GM23248 (cell line): ENCODE measurements around the gene MICAL2. TPM values are rescaled to one million over a fixed set of nuclear protein-coding genes. Genes with fewer than 3 reads are reported as not detected.

Experiments
- DNase-seq: peaks from one replicate; pipeline ENCODE4 v3.0.0-alpha.2; 2015
- H2AFZ ChIP-seq: fragments of 200-600 bp; sonication (generic); 2 replicates; pipeline ENCODE4 v1.6.1; 2016; ENCODE audit warnings: antibody characterized with exemption
- H3F3A ChIP-seq: fragments of 200-600 bp; sonication (generic); 2 replicates; pipeline ENCODE4 v1.6.1; 2016; ENCODE audit warnings: mild to moderate bottlenecking, antibody characterized with exemption, mixed run types; ENCODE audit not compliant: insufficient read depth
- H3K27ac ChIP-seq: fragments of 200-600 bp; sonication (generic); 2 replicates; pipeline ENCODE4 v1.5.1; 2016; ENCODE audit warnings: mild to moderate bottlenecking
- H3K27me3 ChIP-seq: fragments of 200-600 bp; sonication (generic); replicated peaks from 2 replicates; pipeline ENCODE4 v1.6.1; 2016; ENCODE audit warnings: mild to moderate bottlenecking; ENCODE audit not compliant: insufficient read depth
- H3K36me3 ChIP-seq: fragments of 200-600 bp; sonication (generic); 2 replicates; pipeline ENCODE4 v1.6.1; 2016; ENCODE audit warnings: low read depth, mild to moderate bottlenecking
- H3K4me1 ChIP-seq: fragments of 200-600 bp; sonication (generic); 2 replicates; pipeline ENCODE4 v1.6.1; 2016; ENCODE audit warnings: mild to moderate bottlenecking; ENCODE audit not compliant: insufficient read depth
- H3K4me2 ChIP-seq: fragments of 200-600 bp; sonication (generic); one replicate; pipeline ENCODE4 v1.6.1; 2016; ENCODE audit warnings: mild to moderate bottlenecking; ENCODE audit not compliant: unreplicated experiment
- H3K4me3 ChIP-seq: fragments of 200-600 bp; sonication (generic); 2 replicates; pipeline ENCODE4 v1.5.1; 2016; ENCODE audit warnings: mild to moderate bottlenecking
- H3K79me2 ChIP-seq: fragments of 200-600 bp; sonication (generic); 2 replicates; pipeline ENCODE4 v1.6.1; 2016; ENCODE audit warnings: mild to moderate bottlenecking; ENCODE audit not compliant: insufficient read depth
- H3K9ac ChIP-seq: fragments of 200-600 bp; sonication (generic); 2 replicates; pipeline ENCODE4 v1.6.1; 2016; ENCODE audit warnings: mild to moderate bottlenecking
- H3K9me2 ChIP-seq: fragments of 200-600 bp; sonication (generic); 2 replicates; pipeline ENCODE4 v1.6.1; 2016; ENCODE audit warnings: mixed run types, mild to moderate bottlenecking, moderate library complexity; ENCODE audit not compliant: insufficient read depth
- H3K9me3 ChIP-seq: fragments of 200-600 bp; sonication (generic); one replicate; pipeline ENCODE4 v1.6.1; 2017; ENCODE audit warnings: low read depth
- H4K20me1 ChIP-seq: fragments of 200-600 bp; sonication (generic); 2 replicates; pipeline ENCODE4 v1.6.0; 2016; ENCODE audit not compliant: insufficient read depth
- EZH2 ChIP-seq: fragments of 200-600 bp; sonication (generic); IDR thresholded peaks from 2 replicates; pipeline ENCODE4 v1.6.1; 2018; ENCODE audit warnings: antibody characterized with exemption, mild to moderate bottlenecking; ENCODE audit not compliant: insufficient read depth, poor library complexity, severe bottlenecking
- EZH2phosphoT487 ChIP-seq: fragments of 200-600 bp; sonication (generic); IDR thresholded peaks from 2 replicates; pipeline ENCODE4 v1.6.1; 2018; ENCODE audit warnings: antibody characterized with exemption, moderate library complexity, mild to moderate bottlenecking, low read depth; ENCODE audit not compliant: insufficient read depth
- WGBS, 2 experiments: methylation state at CpG; one replicate each; pipeline ENCODE4 v1.1.6; 2015 to 2017; ENCODE audit warnings: low lambda C conversion rate in 2 of 2, low coverage in 1 of 2; ENCODE audit errors: missing lambda C conversion rate in 2 of 2; 5-methylcytosine and 5-hydroxymethylcytosine counted together
- in situ Hi-C: fragments of 300-500 bp; cut with MboI; formaldehyde crosslinking; loops from 2 replicates; pipeline ENCODE4 v1.15.0; 2020
- polyA plus RNA-seq: library from polyadenylated mRNA; unstranded; fragments of >200 nt; fragmentation: Nextera tagmentation; extraction: Ambion mirVana; gene quantifications from 2 replicates; pipeline ENCODE4 v1.2.1, GENCODE V29; 2016
- total RNA-seq: library from RNA; depleted of rRNA; stranded (reverse); fragments of >200 nt; shearing (Covaris generic); gene quantifications from 2 replicates; pipeline ENCODE4 v1.2.3, GENCODE V29; 2014

MICAL2 gene
- total and polyA plus RNA-seq, 2 experiments from 2014 or later = 83.3 to 158 TPM

- Histone ChIP-seq H3K9me3 (no peaks in the 10 kb centered on the region), H3K4me2 (no peak overlapping the region), H3K4me1 (peaks cover 45% of the 10 kb centered on the region), H2AFZ (no peak overlapping the region), H3K27me3 (no peaks in the 10 kb centered on the region), H3K27ac (peak overlapping the region; percentile 100), H3K36me3 (no peaks in the 10 kb centered on the region), H3F3A (peaks cover 43% of the 10 kb centered on the region), H3K4me3 (no peak overlapping the region), H3K9me2 (no peaks in the 10 kb centered on the region), H4K20me1 (no peaks in the 10 kb centered on the region), H3K9ac (no peak overlapping the region), H3K79me2 (no peaks in the 10 kb centered on the region)
- in situ Hi-C loops = no loop called here
- TF ChIP-seq EZH2 (no peak), EZH2phosphoT487 (no peak)
- DNase-seq = no peak
- 91 to 94% methylated on average over 4 of the region's 4 CpGs for WGBS, 2 experiments
These were observed 19.6 kb upstream of the MICAL2 start for GRCh38 chr11:12090761-12091258.

DNA sequence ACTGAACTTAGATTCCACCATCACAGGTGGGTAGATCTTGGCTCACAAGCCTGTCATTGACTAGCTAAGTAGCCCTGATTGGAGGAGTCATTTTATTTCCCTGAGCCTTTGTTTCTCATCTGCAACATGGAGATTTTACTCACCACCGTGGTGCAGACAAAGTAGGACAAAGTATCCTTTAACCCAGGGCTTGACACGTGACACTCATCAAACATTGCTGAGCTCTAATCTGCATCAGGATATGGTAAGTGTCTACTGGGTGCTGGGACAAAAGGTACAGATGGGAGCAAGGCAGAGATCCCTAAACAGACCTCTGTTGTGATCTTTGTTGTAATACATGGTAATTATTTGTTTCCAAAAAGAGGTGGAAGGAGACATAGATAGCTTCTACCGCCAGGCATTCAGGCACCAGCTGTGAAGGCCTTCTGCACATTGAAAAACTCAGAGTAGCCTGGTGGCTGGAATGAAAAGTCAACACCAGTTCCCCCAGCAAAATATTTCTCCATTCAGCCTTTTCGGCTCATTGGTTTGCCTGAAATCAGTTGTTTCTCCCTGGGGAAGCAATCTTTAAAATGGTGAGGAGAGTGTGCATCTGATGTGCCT is 18.3 kb upstream of the MICAL2 start:
- Histone ChIP-seq H3K79me2 (no peaks in the 10 kb centered on the region), H3K9ac (no peak overlapping the region), H3F3A (peaks cover 31% of the 10 kb centered on the region), H3K36me3 (no peaks in the 10 kb centered on the region), H3K27me3 (no peaks in the 10 kb centered on the region), H3K4me2 (no peak overlapping the region), H3K4me3 (no peak overlapping the region), H4K20me1 (no peaks in the 10 kb centered on the region), H3K4me1 (peaks cover 38% of the 10 kb centered on the region), H3K9me2 (no peaks in the 10 kb centered on the region), H2AFZ (no peak overlapping the region), H3K27ac (no peak overlapping the region), H3K9me3 (no peaks in the 10 kb centered on the region)
- in situ Hi-C loops = no loop called here
- DNase-seq = no peak
- WGBS, 2 experiments = 79 to 80% methylated on average over 4 of the region's 4 CpGs
- TF ChIP-seq EZH2phosphoT487 (no peak), EZH2 (no peak)

DNA sequence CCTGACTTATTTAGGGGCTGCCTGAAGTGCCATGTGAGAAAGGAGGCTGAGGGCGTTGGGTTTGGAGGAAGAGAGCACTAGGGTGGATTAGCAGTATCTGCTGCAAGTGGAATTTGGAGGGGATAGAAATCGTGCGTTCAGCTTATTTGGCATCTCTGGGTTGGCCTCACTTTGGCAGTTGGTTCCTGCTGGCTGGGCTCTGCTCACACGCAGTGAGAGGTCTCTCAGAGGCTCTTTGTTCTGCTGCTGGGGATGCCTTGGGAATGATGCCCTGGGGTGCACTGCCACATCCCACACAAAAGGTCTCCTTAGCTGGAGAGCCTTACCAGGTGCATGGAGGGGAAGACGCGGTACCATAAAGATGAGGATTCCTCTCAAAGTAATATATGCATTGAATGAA is 17.7 kb upstream of the MICAL2 start:
- Histone ChIP-seq H3K4me1 (peaks cover 31% of the 10 kb centered on the region), H3K4me3 (no peak overlapping the region), H3K9me2 (no peaks in the 10 kb centered on the region), H2AFZ (no peak overlapping the region), H3K79me2 (no peaks in the 10 kb centered on the region), H3K9ac (no peak overlapping the region), H3K27ac (no peak overlapping the region), H3K9me3 (no peaks in the 10 kb centered on the region), H3K36me3 (no peaks in the 10 kb centered on the region), H4K20me1 (no peaks in the 10 kb centered on the region), H3K4me2 (no peak overlapping the region), H3F3A (peaks cover 24% of the 10 kb centered on the region), H3K27me3 (no peaks in the 10 kb centered on the region)
- TF ChIP-seq EZH2phosphoT487 (no peak), EZH2 (no peak)
- DNase-seq = no peak
- WGBS, 2 experiments = 61 to 63% methylated on average over 6 of the region's 6 CpGs
- in situ Hi-C loops = no loop called here

DNA sequence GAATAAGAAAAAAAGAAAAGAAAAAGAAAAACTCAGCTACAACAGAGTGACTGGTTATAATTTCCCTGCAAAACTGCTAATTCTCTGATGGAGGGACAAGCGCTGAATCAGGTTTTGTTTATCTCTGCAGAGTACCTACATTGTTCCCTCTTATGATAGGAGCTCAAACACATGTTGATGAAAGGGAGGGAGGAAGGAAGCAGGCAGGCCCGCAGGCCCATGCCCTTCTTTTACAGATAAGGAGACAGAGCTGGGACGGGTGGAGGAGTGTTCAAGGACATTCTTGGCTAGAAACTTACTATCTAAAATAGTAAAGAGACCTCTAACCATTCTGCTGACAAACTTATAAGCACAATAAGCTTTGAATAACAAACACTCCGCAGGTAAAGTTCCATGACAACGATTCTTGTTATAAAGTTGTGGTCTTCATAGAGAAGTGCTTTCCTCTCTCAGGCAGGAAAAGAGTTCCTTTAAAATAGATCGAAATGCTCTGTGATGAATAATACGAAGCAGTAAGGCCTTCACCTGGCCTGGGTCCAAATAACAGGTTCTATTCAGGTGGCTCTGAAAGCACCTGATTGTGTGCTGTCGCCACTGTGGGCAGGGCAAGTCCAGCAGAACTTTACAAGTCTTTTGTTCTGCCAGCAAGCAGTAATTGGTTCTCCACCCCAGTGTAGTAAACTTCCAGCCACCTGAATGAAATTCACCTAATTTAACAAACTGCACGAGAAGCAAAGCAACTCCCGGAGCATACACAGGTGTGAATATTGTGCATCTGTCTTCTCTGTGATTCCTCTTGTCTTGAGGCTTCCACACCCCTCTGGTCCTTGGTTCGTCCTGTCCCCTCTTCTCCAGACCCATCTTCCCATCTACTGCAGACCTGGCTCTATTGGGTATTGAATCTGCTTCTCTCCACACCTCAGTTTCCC is 15.3 kb upstream of the MICAL2 start:
- Histone ChIP-seq H3F3A (peaks cover 14% of the 10 kb centered on the region), H3K4me1 (peaks cover 7% of the 10 kb centered on the region), H3K4me2 (no peak overlapping the region), H3K27me3 (no peaks in the 10 kb centered on the region), H4K20me1 (no peaks in the 10 kb centered on the region), H3K79me2 (no peaks in the 10 kb centered on the region), H2AFZ (no peak overlapping the region), H3K36me3 (no peaks in the 10 kb centered on the region), H3K27ac (no peak overlapping the region), H3K9me3 (no peaks in the 10 kb centered on the region), H3K4me3 (no peak overlapping the region), H3K9ac (no peak overlapping the region), H3K9me2 (no peaks in the 10 kb centered on the region)
- 92 to 96% methylated on average over 11 of the region's 11 CpGs for WGBS, 2 experiments
- no peak for DNase-seq
- no peak for TF ChIP-seq EZH2
- no peak for TF ChIP-seq EZH2phosphoT487
- in situ Hi-C loops = no loop called here
